ENCODE results near the gene CDHR3. TPM values are rescaled to one million over a fixed set of nuclear protein-coding genes. Genes with fewer than 3 reads are reported as not detected.
"Not testable (repeated sequence)": the region's sequence is repeated elsewhere in the genome, so short reads cannot be mapped to it uniquely, and the experiment has no call there.

Gene CDHR3
- total RNA-seq, 1 donor from 2014 or later, result 5.7 TPM

DNA sequence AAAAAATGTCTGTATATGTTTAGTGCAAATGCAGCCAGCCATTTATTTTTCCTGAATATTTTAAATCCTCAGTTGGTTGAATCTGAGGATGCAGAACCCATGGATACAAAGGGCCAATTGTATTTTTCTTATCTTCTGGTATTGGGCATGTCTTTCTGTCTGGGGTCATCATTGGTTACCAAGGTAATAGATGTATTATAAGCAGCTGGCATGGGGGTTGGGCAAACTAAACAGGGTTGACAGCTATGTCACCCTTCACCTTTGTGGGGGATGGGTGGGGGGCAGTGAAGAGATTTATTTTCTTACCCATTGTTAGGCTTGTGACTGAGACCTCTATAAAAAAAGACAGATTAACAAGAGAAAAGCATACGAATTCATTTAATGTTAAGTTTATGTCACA, 38.8 kb downstream of the CDHR3 start:
- no peak overlapping the region for H3K4me3 ChIP-seq
- H3K27me3 ChIP-seq, result no peaks in the 10 kb centered on the region
- no peaks in the 10 kb centered on the region for H3K9me3 ChIP-seq
- intact Hi-C loops (cut with DNase I), result loop anchor here (2.0 to 10.0 kb wide), 2 partner anchors 237 to 349 kb away; no protein-coding TSS in a partner anchor
- no peaks in the 10 kb centered on the region for H3K36me3 ChIP-seq
- H3K4me1 ChIP-seq, result no peaks in the 10 kb centered on the region
- DNase-seq (ENCODE audit: low spot score in 2 of 2), result no peak
- TF ChIP-seq, protein P1, sequence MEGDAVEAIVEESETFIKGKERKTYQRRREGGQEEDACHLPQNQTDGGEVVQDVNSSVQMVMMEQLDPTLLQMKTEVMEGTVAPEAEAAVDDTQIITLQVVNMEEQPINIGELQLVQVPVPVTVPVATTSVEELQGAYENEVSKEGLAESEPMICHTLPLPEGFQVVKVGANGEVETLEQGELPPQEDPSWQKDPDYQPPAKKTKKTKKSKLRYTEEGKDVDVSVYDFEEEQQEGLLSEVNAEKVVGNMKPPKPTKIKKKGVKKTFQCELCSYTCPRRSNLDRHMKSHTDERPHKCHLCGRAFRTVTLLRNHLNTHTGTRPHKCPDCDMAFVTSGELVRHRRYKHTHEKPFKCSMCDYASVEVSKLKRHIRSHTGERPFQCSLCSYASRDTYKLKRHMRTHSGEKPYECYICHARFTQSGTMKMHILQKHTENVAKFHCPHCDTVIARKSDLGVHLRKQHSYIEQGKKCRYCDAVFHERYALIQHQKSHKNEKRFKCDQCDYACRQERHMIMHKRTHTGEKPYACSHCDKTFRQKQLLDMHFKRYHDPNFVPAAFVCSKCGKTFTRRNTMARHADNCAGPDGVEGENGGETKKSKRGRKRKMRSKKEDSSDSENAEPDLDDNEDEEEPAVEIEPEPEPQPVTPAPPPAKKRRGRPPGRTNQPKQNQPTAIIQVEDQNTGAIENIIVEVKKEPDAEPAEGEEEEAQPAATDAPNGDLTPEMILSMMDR (IDR thresholded peaks at IDR 0.05), result no peak
- H3K27ac ChIP-seq, result no peak overlapping the region

DNA sequence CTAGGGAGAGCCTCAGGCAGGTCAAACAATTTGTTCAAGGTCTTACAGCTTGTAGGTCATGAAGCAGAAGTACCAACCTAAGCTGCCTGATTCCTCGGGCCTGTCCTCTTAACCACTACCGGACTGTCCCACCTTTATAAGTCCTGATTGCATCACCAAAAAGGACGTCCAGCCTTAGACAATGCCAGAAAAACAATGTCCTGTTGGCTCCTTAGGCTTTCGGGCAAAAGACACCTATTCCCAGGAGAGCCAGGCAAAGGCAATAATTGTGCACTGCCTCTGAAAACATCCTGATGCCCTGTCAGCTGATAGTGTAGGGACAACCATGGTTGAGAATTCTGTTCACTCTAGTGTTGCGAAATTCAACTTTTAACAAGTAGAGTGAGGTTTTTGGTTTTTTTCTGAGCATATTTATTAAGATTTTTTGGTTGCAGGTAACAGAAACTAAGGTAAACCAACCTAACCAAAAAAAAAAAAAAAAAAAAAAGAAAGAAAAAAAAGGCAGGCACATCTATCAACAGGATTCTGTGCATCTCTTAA, 40.5 kb downstream of the CDHR3 start:
- intact Hi-C loops (cut with DNase I), result loop anchor here (10.0 kb wide), 1 partner anchor 239 kb away; no protein-coding TSS in a partner anchor
- Histone ChIP-seq H3K27me3 (no peaks in the 10 kb centered on the region), H3K4me3 (no peak overlapping the region), H3K9me3 (no peaks in the 10 kb centered on the region), H3K36me3 (no peaks in the 10 kb centered on the region), H3K27ac (no peak overlapping the region), H3K4me1 (no peaks in the 10 kb centered on the region)
- no peak for DNase-seq (ENCODE audit: low spot score in 2 of 2)
- TF ChIP-seq, protein P1 (IDR thresholded peaks at IDR 0.05), result no peak

DNA sequence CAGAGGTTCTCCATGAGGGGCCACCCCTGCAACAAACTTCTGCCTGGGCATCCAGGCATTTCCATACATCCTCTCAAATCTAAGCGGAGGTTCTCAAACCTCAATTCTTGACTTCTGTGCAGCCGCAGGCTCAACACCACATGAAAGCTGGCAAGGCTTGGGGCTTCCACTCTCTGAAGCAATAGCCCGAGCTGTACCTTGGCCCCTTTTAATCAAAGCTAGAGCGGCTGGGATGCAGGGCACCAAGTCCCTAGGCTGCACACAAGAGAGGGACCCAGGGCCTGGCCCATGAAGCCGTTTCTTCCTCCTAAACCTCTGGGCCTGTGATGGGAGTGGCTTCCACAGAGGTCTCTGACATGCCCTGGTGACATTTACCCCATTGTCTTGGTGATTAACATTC, 43.8 kb downstream of the CDHR3 start:
- TF ChIP-seq, protein P1 (IDR thresholded peaks at IDR 0.05), result no peak
- Histone ChIP-seq H3K36me3 (no peaks in the 10 kb centered on the region), H3K4me3 (no peak overlapping the region), H3K9me3 (no peaks in the 10 kb centered on the region), H3K27me3 (no peaks in the 10 kb centered on the region), H3K27ac (no peak overlapping the region), H3K4me1 (no peaks in the 10 kb centered on the region)
- DNase-seq (ENCODE audit: low spot score in 2 of 2), result no peak
- intact Hi-C loops (cut with DNase I), result loop anchor here (5.0 to 10.0 kb wide), 2 partner anchors 130 to 242 kb away; partner anchors contain the start of gene ATXN7L1

DNA sequence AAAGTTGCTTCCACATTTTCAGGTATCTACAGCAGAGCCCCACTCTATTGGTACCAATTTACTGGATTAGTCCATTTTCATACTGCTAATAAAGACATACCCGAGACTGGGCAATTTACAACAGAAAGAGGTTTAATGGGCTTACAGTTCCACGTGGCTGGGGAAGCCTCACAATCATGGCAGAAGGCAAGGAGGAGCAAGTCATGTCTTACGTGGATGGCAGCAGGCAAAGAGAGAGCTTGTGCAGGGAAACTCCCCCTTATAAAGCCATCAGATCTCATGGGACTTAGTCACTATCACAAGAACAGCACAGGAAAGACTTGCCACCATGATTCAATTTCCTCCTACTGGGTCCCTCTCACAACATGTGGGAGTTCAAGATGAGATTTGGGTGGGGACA, 44.7 kb downstream of the CDHR3 start:
- intact Hi-C loops (cut with DNase I), result loop anchor here (2.0 to 10.0 kb wide), 3 partner anchors 130 to 355 kb away; partner anchors contain the start of gene ATXN7L1
- H3K4me3 ChIP-seq; H3K27ac ChIP-seq; H3K36me3 ChIP-seq; H3K27me3 ChIP-seq; DNase-seq (ENCODE audit: low spot score in 2 of 2); H3K9me3 ChIP-seq; H3K4me1 ChIP-seq: not testable (repeated sequence)

DNA sequence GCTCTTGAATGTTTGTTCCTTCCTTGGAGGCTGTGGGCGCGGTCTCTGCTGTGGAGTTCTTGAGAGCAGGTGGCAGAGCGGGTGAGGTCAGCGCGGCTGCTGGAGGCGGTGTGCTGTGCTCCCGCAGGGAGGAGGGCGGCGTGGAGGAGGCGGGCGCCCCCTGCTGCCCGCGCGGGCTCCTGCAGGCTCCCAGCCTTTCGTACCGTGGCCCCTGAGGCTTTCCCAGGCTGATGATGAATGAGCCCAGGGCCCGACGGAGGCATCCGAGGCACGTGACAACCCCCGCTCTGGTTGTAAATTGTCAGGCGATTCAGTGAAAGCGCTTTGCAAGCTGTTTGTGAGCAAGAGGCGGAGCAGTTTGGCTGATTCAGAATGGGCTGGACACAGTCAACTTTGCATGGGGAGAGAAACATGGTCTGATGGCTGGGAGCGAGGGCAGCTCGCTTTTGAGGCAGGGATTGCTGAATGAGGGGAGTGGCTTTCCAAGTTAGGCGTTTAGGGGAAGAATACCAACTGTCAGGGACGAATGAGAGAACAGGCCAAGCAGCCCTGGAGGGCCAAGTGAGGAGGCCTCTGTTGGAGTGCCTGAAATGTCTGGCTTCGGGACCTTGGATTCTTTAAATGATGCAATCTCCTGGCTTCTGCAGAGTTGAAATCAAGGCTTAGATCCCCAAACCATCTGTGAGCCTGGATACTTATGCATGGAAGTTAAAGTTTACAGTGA, 46.6 kb downstream of the CDHR3 start:
- TF ChIP-seq, protein P1 (IDR thresholded peaks at IDR 0.05), result peak; percentile 83 to 98 (median 86)
- DNase-seq (ENCODE audit: low spot score in 2 of 2), result peak; percentile 54 to 85
- H3K4me3 ChIP-seq, result peak overlapping the region in 1 of 2 donors; percentile 40
- H3K27me3 ChIP-seq, result no peaks in the 10 kb centered on the region
- intact Hi-C loops (cut with DNase I), result loop anchor here (2.0 to 10.0 kb wide), 3 partner anchors 132 to 357 kb away; partner anchors contain the start of gene ATXN7L1
- no peak overlapping the region for H3K27ac ChIP-seq
- no peaks in the 10 kb centered on the region for H3K36me3 ChIP-seq
- H3K4me1 ChIP-seq, result no peaks in the 10 kb centered on the region
- no peaks in the 10 kb centered on the region for H3K9me3 ChIP-seq

DNA sequence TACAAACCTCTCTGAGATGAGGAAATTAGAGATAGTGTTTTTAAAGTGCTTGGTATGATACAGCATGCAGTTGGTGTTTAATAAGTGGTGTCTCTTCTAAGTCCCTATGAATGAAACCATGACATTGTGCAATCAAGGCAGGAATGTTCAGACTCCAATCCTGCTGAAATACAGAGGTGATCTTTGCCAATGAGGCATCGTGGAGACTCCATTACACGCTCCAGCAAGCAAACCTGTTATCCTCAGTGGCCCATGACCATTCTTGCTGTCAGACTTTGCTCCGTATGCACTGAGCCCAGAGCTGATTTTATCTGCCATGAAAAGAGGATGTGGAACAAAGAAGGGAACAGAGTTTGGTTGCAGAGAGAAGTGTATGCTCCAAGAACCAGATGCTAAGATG, 47.3 kb downstream of the CDHR3 start:
- Histone ChIP-seq H3K27me3 (no peaks in the 10 kb centered on the region), H3K4me3 (no peak overlapping the region), H3K27ac (no peak overlapping the region), H3K9me3 (no peaks in the 10 kb centered on the region), H3K4me1 (no peaks in the 10 kb centered on the region), H3K36me3 (no peaks in the 10 kb centered on the region)
- TF ChIP-seq, protein P1 (IDR thresholded peaks at IDR 0.05), result no peak
- intact Hi-C loops (cut with DNase I), result no loop called here
- DNase-seq (ENCODE audit: low spot score in 2 of 2), result no peak
